ENCODE results near the gene POU6F2. TPM values are rescaled to one million over a fixed set of nuclear protein-coding genes. Genes with fewer than 3 reads are reported as not detected.

POU6F2 gene
- total and polyA plus RNA-seq, 2 donors from 2014 or later: 0.47 TPM; not detected in 1

DNA sequence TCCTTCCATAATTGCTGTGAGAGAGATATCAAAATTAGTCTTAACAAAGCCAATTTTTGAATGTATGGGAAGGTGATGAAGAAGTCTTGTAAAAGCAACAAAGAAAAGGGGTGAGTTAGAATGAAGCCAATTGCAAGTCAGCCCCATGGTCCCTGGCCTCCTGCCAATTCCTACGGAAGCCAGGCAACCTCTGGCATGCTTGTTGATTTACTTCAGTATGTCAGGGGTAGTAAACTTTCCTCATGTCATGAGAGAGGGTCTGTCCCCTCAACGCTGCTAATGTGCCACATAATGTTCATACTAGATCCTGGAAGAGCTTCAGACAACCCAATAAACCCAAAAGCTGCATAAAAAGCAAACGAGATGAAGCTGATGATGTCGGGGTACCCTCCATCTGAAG, 429.4 kb downstream of the POU6F2 start:
- Histone ChIP-seq H3K4me3 (ENCODE audit: low read length in 3 of 3) (no peak overlapping the region), H3K9me3 (ENCODE audit: control insufficient read depth in 2 of 3, insufficient read depth in 1 of 3, low read length in 3 of 3) (no peaks in the 10 kb centered on the region), H3K4me1 (ENCODE audit: control insufficient read depth in 2 of 3, insufficient read depth in 2 of 3, low read depth in 1 of 3, low read length in 3 of 3) (peaks cover 2 to 5% (median 3%) of the 10 kb centered on the region in 3 donors), H3K9ac (ENCODE audit: low read length in 3 of 3) (no peak overlapping the region), H3K27ac (ENCODE audit: low read depth in 2 of 2, low read length in 2 of 2) (no peak overlapping the region), H3K36me3 (ENCODE audit: control insufficient read depth in 2 of 3, insufficient read depth in 3 of 3, low read length in 3 of 3) (no peaks in the 10 kb centered on the region), H3K27me3 (ENCODE audit: control insufficient read depth, insufficient read depth, low read length) (no peaks in the 10 kb centered on the region)
- FAIRE-seq: no peak
- intact Hi-C loops (cut with DNase I): no loop called here
- TF ChIP-seq, protein P1, sequence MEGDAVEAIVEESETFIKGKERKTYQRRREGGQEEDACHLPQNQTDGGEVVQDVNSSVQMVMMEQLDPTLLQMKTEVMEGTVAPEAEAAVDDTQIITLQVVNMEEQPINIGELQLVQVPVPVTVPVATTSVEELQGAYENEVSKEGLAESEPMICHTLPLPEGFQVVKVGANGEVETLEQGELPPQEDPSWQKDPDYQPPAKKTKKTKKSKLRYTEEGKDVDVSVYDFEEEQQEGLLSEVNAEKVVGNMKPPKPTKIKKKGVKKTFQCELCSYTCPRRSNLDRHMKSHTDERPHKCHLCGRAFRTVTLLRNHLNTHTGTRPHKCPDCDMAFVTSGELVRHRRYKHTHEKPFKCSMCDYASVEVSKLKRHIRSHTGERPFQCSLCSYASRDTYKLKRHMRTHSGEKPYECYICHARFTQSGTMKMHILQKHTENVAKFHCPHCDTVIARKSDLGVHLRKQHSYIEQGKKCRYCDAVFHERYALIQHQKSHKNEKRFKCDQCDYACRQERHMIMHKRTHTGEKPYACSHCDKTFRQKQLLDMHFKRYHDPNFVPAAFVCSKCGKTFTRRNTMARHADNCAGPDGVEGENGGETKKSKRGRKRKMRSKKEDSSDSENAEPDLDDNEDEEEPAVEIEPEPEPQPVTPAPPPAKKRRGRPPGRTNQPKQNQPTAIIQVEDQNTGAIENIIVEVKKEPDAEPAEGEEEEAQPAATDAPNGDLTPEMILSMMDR (IDR thresholded peaks at IDR 0.05; ENCODE audit: borderline replicate concordance, extremely low read depth, insufficient read depth): no peak
- peak in 4 of 5 donors; percentile 71 to 82 (median 77) for DNase-seq

DNA sequence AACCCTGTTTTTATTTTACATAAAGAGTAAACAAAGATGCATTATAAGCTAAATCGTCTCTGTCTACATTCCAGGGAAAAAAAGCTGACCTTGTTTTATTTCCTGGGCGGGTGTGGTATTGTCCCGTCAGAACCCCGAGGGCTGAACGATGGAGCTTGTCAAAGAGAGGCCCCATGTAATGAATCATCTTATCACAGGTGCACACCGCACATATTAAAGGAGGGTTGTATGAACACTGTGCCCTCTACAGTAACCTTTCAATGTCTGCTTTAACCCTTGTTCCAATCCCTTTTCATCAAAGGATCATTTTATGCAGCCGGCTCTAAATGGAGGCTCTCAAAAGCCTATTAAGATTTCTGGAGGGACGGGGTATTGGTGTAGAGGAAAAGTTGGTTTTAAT, 430.0 kb downstream of the POU6F2 start:
- Histone ChIP-seq H3K4me3 (ENCODE audit: low read length in 3 of 3) (no peak overlapping the region), H3K27me3 (ENCODE audit: control insufficient read depth, insufficient read depth, low read length) (no peaks in the 10 kb centered on the region), H3K9ac (ENCODE audit: low read length in 3 of 3) (no peak overlapping the region), H3K36me3 (ENCODE audit: control insufficient read depth in 2 of 3, insufficient read depth in 3 of 3, low read length in 3 of 3) (no peaks in the 10 kb centered on the region), H3K9me3 (ENCODE audit: control insufficient read depth in 2 of 3, insufficient read depth in 1 of 3, low read length in 3 of 3) (no peaks in the 10 kb centered on the region), H3K4me1 (ENCODE audit: control insufficient read depth in 2 of 3, insufficient read depth in 2 of 3, low read depth in 1 of 3, low read length in 3 of 3) (peaks cover 2 to 5% (median 3%) of the 10 kb centered on the region in 3 donors), H3K27ac (ENCODE audit: low read depth in 2 of 2, low read length in 2 of 2) (no peak overlapping the region)
- intact Hi-C loops (cut with DNase I): no loop called here
- TF ChIP-seq, protein P1 (IDR thresholded peaks at IDR 0.05; ENCODE audit: borderline replicate concordance, extremely low read depth, insufficient read depth): no peak
- FAIRE-seq (no peak), DNase-seq (no peak)

DNA sequence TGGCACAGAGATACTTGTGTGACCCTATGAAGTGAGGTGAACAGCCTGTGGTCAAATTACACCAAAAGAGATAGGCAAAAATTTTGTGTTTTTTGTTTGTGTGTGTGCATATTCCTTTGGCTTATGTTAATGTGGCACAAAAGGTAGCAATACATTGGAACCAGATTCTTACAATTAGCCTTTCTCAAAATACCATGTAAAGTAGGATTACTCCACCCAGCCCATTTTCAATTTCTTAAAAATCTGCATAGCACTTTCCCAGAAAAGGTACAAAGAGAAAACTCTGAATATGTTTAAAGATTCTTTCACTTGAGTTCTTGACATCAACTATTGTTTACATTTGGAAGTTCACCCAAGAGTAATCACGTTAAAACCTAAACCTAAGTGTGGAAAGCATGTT, 431.2 kb downstream of the POU6F2 start:
- FAIRE-seq (no peak), DNase-seq (no peak)
- Histone ChIP-seq H3K27ac (ENCODE audit: low read depth in 2 of 2, low read length in 2 of 2) (no peak overlapping the region), H3K27me3 (ENCODE audit: control insufficient read depth, insufficient read depth, low read length) (no peaks in the 10 kb centered on the region), H3K36me3 (ENCODE audit: control insufficient read depth in 2 of 3, insufficient read depth in 3 of 3, low read length in 3 of 3) (no peaks in the 10 kb centered on the region), H3K4me3 (ENCODE audit: low read length in 3 of 3) (no peak overlapping the region), H3K4me1 (ENCODE audit: control insufficient read depth in 2 of 3, insufficient read depth in 2 of 3, low read depth in 1 of 3, low read length in 3 of 3) (peaks cover 2 to 5% (median 3%) of the 10 kb centered on the region in 3 donors), H3K9me3 (ENCODE audit: control insufficient read depth in 2 of 3, insufficient read depth in 1 of 3, low read length in 3 of 3) (no peaks in the 10 kb centered on the region), H3K9ac (ENCODE audit: low read length in 3 of 3) (no peak overlapping the region)
- intact Hi-C loops (cut with DNase I): no loop called here
- TF ChIP-seq, protein P1 (IDR thresholded peaks at IDR 0.05; ENCODE audit: borderline replicate concordance, extremely low read depth, insufficient read depth): no peak

DNA sequence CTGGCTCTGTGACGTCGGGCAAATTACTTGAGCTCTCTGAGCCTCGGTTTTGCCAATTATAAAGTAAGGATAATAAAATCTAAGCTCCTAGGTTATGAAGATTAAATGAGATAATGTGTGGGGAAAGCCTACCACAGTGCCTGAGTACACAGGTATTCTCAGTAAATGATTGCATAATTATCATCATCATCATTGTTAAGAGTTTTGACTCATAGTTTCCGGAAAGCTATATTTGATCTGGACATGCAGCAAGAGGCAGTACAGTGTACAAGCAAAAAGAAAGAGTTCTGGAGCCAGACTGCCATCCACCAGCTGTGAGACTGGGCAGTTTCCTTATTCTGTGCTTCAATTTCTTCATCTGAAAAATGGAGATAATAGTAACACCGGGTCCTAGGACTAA, 432.9 kb downstream of the POU6F2 start:
- Histone ChIP-seq H3K9ac (ENCODE audit: low read length in 3 of 3) (no peak overlapping the region), H3K4me1 (ENCODE audit: control insufficient read depth in 2 of 3, insufficient read depth in 2 of 3, low read depth in 1 of 3, low read length in 3 of 3) (peaks cover 2 to 5% (median 3%) of the 10 kb centered on the region in 3 donors), H3K9me3 (ENCODE audit: control insufficient read depth in 2 of 3, insufficient read depth in 1 of 3, low read length in 3 of 3) (no peaks in the 10 kb centered on the region), H3K4me3 (ENCODE audit: low read length in 3 of 3) (no peak overlapping the region), H3K27ac (ENCODE audit: low read depth in 2 of 2, low read length in 2 of 2) (no peak overlapping the region), H3K27me3 (ENCODE audit: control insufficient read depth, insufficient read depth, low read length) (no peaks in the 10 kb centered on the region), H3K36me3 (ENCODE audit: control insufficient read depth in 2 of 3, insufficient read depth in 3 of 3, low read length in 3 of 3) (no peaks in the 10 kb centered on the region)
- FAIRE-seq: no peak
- no peak for DNase-seq
- intact Hi-C loops (cut with DNase I): no loop called here
- TF ChIP-seq, protein P1 (IDR thresholded peaks at IDR 0.05; ENCODE audit: borderline replicate concordance, extremely low read depth, insufficient read depth): no peak

All from kidney (tissue), 14 donors.